ENCODE results near the gene DNAH3. TPM values are rescaled to one million over a fixed set of nuclear protein-coding genes. Genes with fewer than 3 reads are reported as not detected.

DNAH3 gene
- total RNA-seq, 1 donor from 2014 or later: not detected

- H3K9me3 Mint-ChIP-seq: no peaks in the 10 kb centered on the region
- H3K27ac Mint-ChIP-seq: no peak overlapping the region
- DNase-seq (ENCODE audit: extremely low spot score, unreplicated experiment): no peak
- H3K4me1 Mint-ChIP-seq (ENCODE audit: unreplicated experiment): no peaks in the 10 kb centered on the region
- H3K27me3 Mint-ChIP-seq: no peaks in the 10 kb centered on the region
- no peaks in the 10 kb centered on the region for H3K36me3 Mint-ChIP-seq
- no peak overlapping the region for H3K4me3 Mint-ChIP-seq
- no peak for TF ChIP-seq CTCF (conservative IDR thresholded peaks at IDR 0.05)
Measured at GRCh38 chr16:21076186-21076883, 74.3 kb downstream of the DNAH3 start.

- Mint-ChIP-seq H3K27ac (no peak overlapping the region), H3K4me3 (no peak overlapping the region), H3K27me3 (no peaks in the 10 kb centered on the region), H3K36me3 (no peaks in the 10 kb centered on the region), H3K4me1 (ENCODE audit: unreplicated experiment) (no peaks in the 10 kb centered on the region), H3K9me3 (no peaks in the 10 kb centered on the region)
- no peak for TF ChIP-seq CTCF (conservative IDR thresholded peaks at IDR 0.05)
- DNase-seq (ENCODE audit: extremely low spot score, unreplicated experiment): no peak
Measured at GRCh38 chr16:21075252-21075651, 75.4 kb downstream of the DNAH3 start.

GRCh38 chr16:21072976-21073375 lies 77.7 kb downstream of the DNAH3 start:
- H3K4me1 Mint-ChIP-seq (ENCODE audit: unreplicated experiment): no peaks in the 10 kb centered on the region
- no peaks in the 10 kb centered on the region for H3K9me3 Mint-ChIP-seq
- TF ChIP-seq CTCF (conservative IDR thresholded peaks at IDR 0.05): no peak
- H3K27ac Mint-ChIP-seq: no peak overlapping the region
- DNase-seq (ENCODE audit: extremely low spot score, unreplicated experiment): no peak
- no peaks in the 10 kb centered on the region for H3K36me3 Mint-ChIP-seq
- H3K27me3 Mint-ChIP-seq: no peaks in the 10 kb centered on the region
- H3K4me3 Mint-ChIP-seq: no peak overlapping the region

- H3K27ac Mint-ChIP-seq: no peak overlapping the region
- no peaks in the 10 kb centered on the region for H3K36me3 Mint-ChIP-seq
- no peak for TF ChIP-seq CTCF (conservative IDR thresholded peaks at IDR 0.05)
- no peak overlapping the region for H3K4me3 Mint-ChIP-seq
- H3K9me3 Mint-ChIP-seq: no peaks in the 10 kb centered on the region
- no peaks in the 10 kb centered on the region for H3K27me3 Mint-ChIP-seq
- no peak for DNase-seq (ENCODE audit: extremely low spot score, unreplicated experiment)
- H3K4me1 Mint-ChIP-seq (ENCODE audit: unreplicated experiment): no peaks in the 10 kb centered on the region
Measured at GRCh38 chr16:21071741-21072140, 78.9 kb downstream of the DNAH3 start.

- TF ChIP-seq CTCF (conservative IDR thresholded peaks at IDR 0.05): no peak
- H3K4me3 Mint-ChIP-seq: no peak overlapping the region
- H3K36me3 Mint-ChIP-seq: no peaks in the 10 kb centered on the region
- no peaks in the 10 kb centered on the region for H3K27me3 Mint-ChIP-seq
- H3K9me3 Mint-ChIP-seq: no peaks in the 10 kb centered on the region
- no peak for DNase-seq (ENCODE audit: extremely low spot score, unreplicated experiment)
- no peaks in the 10 kb centered on the region for H3K4me1 Mint-ChIP-seq (ENCODE audit: unreplicated experiment)
- H3K27ac Mint-ChIP-seq: no peak overlapping the region
Measured at GRCh38 chr16:21070564-21070963, 80.1 kb downstream of the DNAH3 start.

Data from type B pancreatic cell (in vitro differentiated cells).